Activated CD4-positive, CD25-positive, alpha-beta regulatory T cell treated with anti-CD3 and anti-CD28 coated beads, Interleukin-2, amount 50 U/mL, for 16 hours (primary cell): ENCODE measurements around the gene PLPP7.

ENCODE experiments used
- DNase-seq: peaks from one replicate; pipeline ENCODE4 v3.0.0-alpha.2; 2020; ENCODE audit warnings: low read depth, low spot score

Gene PLPP7

GRCh38 chr9:131281119-131281965 lies 8.2 kb upstream of the PLPP7 start:
- DNase-seq, result no peak

GRCh38 chr9:131282175-131282574 lies 7.3 kb upstream of the PLPP7 start:
- no peak for DNase-seq

- no peak for DNase-seq
These were observed 6.7 kb upstream of the PLPP7 start for GRCh38 chr9:131282688-131283422.

GRCh38 chr9:131284856-131285255 lies 4.7 kb upstream of the PLPP7 start:
- DNase-seq, result no peak

- DNase-seq, result no peak
These were observed 2.2 kb upstream of the PLPP7 start for GRCh38 chr9:131287359-131287758.

- no peak for DNase-seq
These were observed 1.3 kb upstream of the PLPP7 start for GRCh38 chr9:131288217-131288616.

- DNase-seq, result no peak
These were observed 678 bp downstream of the PLPP7 start for GRCh38 chr9:131290036-131290766.

GRCh38 chr9:131290767-131291370 lies 1.3 kb downstream of the PLPP7 start:
- no peak for DNase-seq

- DNase-seq, result no peak
These were observed 2.3 kb downstream of the PLPP7 start for GRCh38 chr9:131291795-131292315.

GRCh38 chr9:131292937-131293336 lies 3.4 kb downstream of the PLPP7 start:
- DNase-seq, result no peak

GRCh38 chr9:131296460-131296859 lies 6.9 kb downstream of the PLPP7 start:
- DNase-seq, result no peak

GRCh38 chr9:131296906-131297500 lies 7.5 kb downstream of the PLPP7 start:
- no peak for DNase-seq

GRCh38 chr9:131297903-131298302 lies 8.4 kb downstream of the PLPP7 start:
- DNase-seq, result no peak

- DNase-seq, result no peak
These were observed 8.8 kb downstream of the PLPP7 start for GRCh38 chr9:131298341-131298740.

GRCh38 chr9:131298816-131299215 lies 9.3 kb downstream of the PLPP7 start:
- no peak for DNase-seq

- DNase-seq, result no peak
These were observed 9.9 kb downstream of the PLPP7 start for GRCh38 chr9:131299346-131299960.

GRCh38 chr9:131299961-131300347 lies 10.4 kb downstream of the PLPP7 start:
- no peak for DNase-seq

GRCh38 chr9:131300444-131300843 lies 10.9 kb downstream of the PLPP7 start:
- DNase-seq, result no peak

- DNase-seq, result no peak
These were observed 12.9 kb downstream of the PLPP7 start for GRCh38 chr9:131302244-131303075.
